Measurements from ENCODE around the gene PIP4K2B.

- TF ChIP-seq CTCF (conservative IDR thresholded peaks at IDR 0.05; ENCODE audit: low read length) (no peak), EZH2phosphoT487 (IDR thresholded peaks at IDR 0.05; ENCODE audit: borderline replicate concordance, low read depth, low read length) (no peak)
Observed at GRCh38 chr17:38717139-38717745, 82.1 kb downstream of the PIP4K2B start.

Measured in OCI-LY7 (cell line).